GM12892 (cell line): ENCODE data around the gene HIRIP3.

Experiments used
- POLR2A ChIP-seq: IDR thresholded peaks from 2 replicates; pipeline ENCODE4 v1.6.1; 2011; ENCODE audit warnings: low read depth, low read length, control low read depth
- POLR2AphosphoS5 ChIP-seq: IDR thresholded peaks from 2 replicates; pipeline ENCODE4 v1.6.1; 2011; ENCODE audit warnings: low read depth, low read length, control low read depth
- TAF1 ChIP-seq: IDR thresholded peaks from 2 replicates; pipeline ENCODE4 v1.6.1; 2011; ENCODE audit warnings: low read depth, mild to moderate bottlenecking, control low read depth, low read length, borderline replicate concordance

- TF ChIP-seq POLR2A (no peak), POLR2AphosphoS5 (no peak), TAF1 (no peak)
These were observed 35.5 kb upstream of the HIRIP3 start, which contains the start of gene TLCD3B for GRCh38 chr16:30030841-30031413.
